ENCODE data around the gene CLCN5. TPM values are rescaled to one million over a fixed set of nuclear protein-coding genes. Genes with fewer than 3 reads are reported as not detected.

The CLCN5 gene
- total RNA-seq, 1 donor from 2014 or later: 24.8 TPM

DNA sequence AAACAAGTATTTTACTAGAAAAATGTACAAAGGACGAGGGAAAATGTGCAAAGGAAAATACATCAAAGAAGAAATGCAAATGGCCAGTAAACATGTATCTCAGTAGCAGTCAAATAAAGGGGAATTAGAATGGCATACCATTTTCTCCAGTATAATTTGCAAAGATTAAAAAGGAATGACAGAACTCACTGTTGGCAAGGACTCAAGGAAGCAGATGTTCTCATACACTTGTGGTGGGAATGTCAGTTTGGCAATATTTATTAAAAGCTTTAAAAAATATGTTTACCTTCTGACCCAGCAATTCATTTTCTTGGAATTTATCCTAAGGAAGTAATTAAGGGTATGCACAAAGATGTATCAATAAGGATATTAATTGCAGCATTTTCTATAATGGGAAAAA is 7.6 kb downstream of the CLCN5 start:
- ATAC-seq (no peak), DNase-seq (ENCODE audit: low spot score) (no peak)

DNA sequence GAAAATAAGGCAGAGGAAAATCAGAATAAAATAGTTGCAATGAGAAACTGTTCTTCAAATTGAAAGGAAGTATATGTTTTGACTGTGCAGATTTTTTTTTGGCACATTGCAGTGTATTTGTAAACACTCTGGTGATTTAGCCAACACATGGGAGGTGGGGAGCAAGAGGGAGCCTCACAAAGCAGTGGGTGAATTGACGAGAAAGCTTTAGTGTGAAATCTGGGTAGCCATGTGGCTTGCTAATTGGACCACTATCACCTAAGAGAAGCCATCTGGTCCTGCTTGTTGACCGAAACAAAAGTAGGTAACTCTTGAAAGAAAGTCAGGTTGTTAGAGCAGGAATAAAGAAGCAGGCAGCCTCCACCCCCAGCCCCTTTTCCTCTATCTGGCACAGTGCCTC is 10.4 kb downstream of the CLCN5 start:
- no peak for DNase-seq (ENCODE audit: low spot score)
- ATAC-seq: no peak

DNA sequence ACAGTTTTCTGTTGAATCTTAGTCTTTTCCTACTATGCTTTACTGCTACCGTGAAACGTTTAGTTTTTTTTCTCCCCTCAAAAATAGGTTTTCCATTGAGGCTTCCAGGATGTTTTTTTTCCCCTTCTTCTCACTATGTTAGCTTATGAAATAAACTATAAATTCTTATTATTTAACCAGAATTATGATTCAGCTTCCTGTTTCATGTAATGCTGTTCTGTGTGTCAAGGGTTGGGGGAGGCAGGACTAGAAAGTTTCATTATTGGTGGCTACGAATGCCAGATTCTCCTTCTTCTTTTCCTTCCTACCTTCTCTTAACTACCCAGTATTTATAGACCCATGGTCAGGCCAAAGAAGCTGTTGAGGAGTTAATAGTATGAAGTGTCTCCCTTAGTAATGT is 11.8 kb downstream of the CLCN5 start:
- DNase-seq (ENCODE audit: low spot score) (no peak), ATAC-seq (no peak)

DNA sequence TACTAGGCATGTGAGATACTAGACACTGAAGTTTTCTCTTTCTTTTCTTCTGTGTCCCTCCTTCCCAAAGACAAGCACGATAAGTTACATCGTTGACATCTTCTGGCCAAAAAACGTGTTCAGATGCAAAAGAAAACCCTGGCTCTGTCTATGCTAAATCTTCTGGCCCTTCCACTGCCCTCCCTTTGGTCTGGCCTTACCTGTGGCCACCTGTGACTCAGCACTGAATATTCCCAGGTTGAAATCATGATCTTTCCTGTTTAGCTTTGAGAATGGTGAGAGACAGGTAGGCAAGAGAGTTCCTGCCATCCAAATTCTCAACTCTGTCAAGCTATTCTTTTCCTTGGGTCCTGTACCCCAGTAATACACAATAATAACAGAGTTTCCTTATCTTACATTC is 12.3 kb downstream of the CLCN5 start:
- ATAC-seq: no peak
- no peak for DNase-seq (ENCODE audit: low spot score)

DNA sequence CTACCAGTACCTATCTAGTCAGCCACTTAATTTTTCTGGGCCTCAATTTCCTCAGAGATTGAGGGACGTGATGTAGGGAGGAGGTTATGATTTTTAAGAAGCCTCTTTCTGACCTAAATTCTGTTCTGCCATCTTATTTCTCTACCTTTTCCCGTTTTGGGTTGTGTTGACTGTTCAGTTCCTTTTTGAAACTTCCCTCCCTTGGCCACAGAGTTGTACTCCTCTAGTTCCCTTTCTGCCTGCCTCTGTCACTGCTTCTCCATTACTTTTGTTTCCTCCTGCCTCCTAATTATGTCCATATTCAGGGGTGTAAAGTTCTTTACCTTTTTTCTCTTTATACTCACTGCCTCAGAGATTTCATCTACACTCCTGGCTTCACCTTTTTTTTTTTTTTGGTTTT is 25.4 kb downstream of the CLCN5 start:
- ATAC-seq (no peak), DNase-seq (ENCODE audit: low spot score) (no peak)

DNA sequence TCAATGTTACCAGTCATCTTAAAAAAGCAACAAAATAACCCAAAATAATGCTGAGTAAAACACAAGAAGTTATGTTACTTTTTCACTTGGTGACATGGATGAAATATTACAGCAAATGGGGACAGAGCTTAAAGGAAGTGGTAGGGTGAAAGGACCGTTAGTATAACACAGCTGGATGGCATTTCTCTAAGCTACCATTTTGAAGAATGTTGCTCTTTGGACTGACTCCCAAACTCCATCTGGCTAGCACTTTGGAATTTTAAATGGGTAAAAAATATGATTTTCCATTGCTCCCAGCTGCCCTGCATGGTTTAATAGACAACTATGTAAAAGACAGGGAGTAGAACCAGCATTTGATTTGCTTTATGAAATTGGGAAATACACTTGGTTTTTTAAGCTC is 27.6 kb downstream of the CLCN5 start:
- DNase-seq (ENCODE audit: low spot score) (no peak), ATAC-seq (no peak)

DNA sequence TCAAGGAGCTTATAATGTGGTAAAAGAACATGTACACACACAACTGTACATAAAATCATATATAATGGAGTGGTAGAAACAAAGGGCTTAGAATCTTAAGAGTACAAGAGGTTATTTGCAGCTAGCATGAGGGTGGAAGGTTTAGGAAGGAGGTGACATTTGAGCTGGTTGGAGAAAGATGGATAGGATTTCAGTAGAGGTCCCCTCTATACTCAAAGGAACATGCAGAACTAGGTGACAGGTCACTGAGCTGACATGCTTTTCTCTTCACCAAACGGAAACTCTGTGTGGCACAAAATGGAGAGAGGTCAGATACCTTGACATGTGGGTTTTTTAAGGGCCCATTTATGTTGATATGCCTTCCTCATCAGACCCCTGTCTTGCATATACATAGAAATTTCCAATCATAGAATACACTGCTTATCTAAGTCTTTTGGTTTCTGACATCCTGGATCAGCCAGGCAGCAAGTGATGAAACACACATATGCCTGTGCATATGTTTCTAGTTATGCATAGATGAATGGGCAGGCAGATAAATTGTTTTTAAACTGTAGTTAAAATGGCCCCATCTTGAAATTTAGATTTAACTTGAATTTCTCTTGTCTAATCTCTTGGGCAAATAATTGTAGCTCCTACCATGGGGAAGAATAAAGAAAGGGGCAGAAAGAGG is 29.3 kb downstream of the CLCN5 start:
- DNase-seq (ENCODE audit: low spot score): no peak
- ATAC-seq: no peak

DNA sequence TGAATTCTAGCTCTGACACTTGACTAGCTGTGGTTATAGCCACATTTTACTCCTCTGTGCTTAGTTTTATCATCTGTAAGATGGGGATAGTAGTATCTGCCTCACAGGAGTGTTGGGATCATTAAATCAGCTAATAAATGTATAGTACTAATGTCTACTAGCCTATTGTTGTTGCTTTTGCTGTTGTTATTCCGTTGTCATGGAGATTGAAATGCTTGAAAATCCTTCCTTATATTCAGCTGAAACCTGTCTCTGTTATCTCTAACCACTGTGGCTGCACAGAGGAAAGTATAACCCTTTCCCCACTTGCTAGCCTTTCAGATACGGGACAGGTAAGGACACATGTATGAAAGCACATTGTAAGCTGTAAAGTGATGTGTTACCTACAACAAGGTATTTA is 33.9 kb downstream of the CLCN5 start:
- no peak for DNase-seq (ENCODE audit: low spot score)
- ATAC-seq: no peak

DNA sequence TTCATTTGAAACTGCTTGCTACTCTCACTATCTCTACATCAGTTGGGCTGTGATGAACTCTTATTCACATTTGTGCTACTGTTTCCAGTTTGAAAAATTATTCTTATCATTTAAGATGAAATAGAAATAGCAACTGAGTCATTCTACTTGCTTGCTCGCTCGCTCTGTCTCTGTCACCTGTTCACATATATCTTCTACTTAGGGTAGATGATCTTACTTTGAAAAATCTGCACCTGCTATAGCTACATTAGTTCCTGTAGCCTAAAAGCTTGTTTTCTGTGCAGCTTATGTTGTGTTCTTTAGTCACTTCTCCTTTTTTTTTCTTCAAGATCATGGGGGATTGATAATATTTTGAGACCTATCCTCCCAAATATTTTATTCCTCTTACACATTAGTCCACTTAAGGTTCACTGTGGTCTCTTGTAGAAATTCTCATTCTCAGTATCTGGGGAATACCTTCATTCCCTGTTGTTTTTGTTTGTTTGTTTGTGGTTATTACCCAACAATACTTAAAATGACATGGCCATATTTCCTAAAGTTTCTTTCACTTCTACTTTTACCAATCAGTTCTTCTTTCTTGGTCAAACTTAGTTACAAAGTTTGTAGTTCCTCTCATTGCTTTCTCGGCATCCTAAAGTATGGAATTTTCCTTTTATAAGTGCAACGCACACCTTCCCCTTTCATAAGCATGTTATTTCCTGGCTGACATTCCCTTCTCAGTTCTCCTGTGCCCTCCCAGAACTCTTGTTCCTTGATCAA is 36.5 kb downstream of the CLCN5 start:
- no peak for DNase-seq (ENCODE audit: low spot score)
- ATAC-seq: no peak

DNA sequence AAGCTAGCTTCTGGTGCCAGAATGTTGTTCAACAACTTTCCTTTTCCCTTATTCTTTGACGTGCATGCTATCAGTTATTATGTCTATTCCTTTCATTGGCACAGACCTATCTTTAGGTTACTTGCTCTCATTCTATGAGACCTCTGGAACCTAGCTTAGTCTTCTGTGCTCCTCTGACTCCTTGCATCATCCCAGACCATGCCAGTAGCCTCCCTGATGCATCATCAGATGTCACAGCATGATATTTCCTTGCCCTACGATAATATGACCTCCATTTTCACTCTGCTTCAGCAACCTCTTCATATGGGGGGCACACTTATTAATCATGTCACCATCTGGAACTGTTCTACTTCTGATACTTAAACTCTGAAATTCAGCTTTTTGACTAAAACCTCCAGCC is 37.2 kb downstream of the CLCN5 start:
- DNase-seq (ENCODE audit: low spot score): no peak
- no peak for ATAC-seq

DNA sequence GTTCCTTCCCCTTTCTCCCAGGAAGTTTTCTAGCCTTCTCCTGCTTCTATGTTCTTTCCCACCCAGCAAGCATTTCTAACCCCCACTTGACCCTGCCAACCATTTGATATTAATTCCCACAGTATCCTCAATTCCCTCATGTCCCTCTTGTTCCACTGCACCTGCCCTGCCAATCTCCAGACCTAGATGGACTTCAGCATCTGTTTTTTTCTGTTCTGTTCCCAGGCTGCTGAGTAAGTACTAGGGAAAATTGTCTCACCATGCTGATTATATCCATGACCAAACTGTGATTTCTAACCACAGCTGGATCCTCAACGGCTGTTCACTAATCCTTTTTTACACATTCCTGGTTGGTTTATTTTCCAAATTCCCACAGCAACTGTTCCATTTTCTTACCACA is 37.7 kb downstream of the CLCN5 start:
- DNase-seq (ENCODE audit: low spot score): no peak

DNA sequence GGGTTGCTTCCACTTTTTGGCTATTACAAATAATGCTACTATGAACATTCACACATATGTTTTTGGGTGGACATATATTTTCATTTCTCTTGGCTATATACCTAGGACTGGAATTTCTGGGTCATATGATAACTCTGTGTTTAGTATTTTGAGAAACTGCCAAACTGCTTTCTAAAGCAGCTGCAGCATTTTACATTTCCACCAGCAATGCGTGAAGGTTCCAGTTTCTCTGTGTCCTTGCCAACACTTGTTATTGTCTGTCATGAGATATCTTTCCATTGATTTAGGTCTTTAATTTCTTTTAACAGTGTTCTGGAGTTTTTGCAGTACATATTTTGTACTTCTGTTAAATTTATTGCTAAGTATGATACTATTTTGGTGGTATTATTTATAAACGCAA is 48.3 kb downstream of the CLCN5 start:
- DNase-seq (ENCODE audit: low spot score) (no peak), ATAC-seq (no peak)

More for the DNA sequence above, 37.7 kb downstream of the CLCN5 start:
- ATAC-seq: no peak

DNA sequence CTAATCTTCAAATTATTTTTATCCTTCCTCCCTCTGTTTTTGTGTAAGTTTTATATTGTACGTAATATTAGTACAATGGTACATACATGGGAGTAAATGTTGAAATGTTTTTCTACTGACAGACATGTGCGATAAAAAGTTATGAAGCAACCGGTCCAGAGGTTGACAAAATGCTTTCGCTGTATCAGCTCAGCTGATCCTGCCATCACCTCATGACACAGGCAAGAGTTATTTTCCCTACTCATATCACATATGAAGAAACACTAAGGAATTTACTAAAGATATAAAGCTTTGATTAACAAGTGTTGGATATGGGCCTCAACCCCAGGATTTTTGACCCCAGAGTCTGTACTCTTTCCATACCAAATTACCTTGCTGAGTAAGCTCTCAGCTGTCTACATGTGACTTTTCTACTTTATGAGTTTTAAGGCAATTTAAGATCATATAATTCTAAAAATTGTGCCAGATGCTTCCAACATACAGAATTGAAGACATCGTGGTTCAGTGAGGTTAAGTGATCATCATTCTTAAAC is 50.0 kb downstream of the CLCN5 start:
- no peak for ATAC-seq
- no peak for DNase-seq (ENCODE audit: low spot score)

DNA sequence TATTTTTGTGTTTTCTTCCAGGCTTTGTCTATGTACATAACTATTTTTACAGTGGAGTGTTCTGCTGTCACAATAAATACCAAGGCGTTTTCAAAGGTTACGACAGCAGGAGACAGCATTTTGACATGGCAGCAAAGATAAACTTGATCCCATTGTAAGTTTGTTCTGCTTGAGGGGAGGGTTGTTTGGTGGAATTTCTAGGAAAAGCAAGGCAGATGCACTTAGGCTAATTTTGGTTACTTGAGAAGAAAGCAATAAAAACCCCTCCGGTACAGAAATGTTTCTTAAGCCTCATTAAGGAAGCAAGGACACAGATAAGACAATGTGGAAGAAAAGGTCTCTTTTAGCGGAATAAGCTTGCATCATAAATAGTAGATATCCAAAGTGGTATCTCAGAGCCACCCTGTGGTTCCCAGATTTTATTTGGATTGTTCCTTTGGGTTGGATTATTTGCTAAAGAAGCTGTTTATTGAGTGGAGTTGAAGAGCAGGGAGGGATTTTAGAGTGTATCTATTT is 54.3 kb downstream of the CLCN5 start:
- ATAC-seq (no peak), DNase-seq (ENCODE audit: low spot score) (no peak)

DNA sequence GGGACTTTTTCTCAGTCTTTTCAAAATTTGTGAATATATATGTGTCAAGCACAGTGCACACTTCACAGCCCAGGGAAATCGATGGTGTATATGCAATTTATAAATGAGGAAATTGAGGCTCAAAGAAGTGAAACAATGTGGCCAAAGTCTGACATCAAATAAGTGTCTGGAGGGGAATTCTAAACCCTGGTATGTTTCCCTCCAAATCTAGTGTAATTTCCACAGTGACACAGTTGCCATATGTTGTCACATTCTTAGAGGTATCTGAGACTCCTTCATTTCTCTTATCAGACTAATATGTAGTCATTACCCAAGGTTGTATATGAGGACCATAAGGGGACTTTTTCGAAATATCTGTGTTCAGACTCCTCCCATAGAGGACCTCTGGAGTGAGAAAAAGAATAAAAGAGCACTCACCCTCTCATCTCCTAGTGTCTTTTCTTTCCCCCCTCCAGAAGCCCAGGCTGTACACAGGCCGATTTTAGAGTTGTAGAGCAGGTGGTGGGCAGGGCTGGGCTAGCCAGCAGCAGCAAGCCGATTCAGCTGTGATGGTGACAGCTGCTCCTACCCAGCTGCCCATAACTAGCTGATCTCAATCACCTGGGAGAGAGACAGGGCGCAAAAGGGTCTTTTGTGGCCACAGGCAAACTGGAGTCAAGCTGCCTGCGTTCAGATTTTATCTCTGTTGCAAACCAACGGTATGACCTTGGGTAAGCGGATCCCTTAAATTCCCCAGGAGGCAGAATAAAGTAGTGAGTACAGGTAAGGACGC is 55.1 kb downstream of the CLCN5 start:
- ATAC-seq: no peak
- no peak for DNase-seq (ENCODE audit: low spot score)

DNA sequence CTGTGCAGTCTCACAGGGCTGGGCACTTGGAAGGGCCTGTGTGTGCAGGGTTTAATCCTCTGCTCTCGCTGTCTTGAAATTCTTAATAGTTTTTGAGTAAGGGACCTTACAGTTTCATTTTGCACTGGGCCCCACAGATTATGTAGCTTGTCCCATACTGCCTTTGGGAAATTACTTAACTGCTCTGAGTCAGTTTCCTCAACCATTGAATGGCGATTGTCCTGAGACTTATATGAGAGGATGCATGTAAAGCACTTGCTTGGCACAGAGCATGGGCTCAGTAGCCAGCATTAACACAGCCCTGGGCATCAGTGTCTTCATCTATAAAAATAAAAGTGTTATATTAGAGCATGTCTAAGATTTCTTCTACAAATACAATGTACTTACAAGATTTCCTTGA is 55.8 kb downstream of the CLCN5 start:
- DNase-seq (ENCODE audit: low spot score) (no peak), ATAC-seq (no peak)

DNA sequence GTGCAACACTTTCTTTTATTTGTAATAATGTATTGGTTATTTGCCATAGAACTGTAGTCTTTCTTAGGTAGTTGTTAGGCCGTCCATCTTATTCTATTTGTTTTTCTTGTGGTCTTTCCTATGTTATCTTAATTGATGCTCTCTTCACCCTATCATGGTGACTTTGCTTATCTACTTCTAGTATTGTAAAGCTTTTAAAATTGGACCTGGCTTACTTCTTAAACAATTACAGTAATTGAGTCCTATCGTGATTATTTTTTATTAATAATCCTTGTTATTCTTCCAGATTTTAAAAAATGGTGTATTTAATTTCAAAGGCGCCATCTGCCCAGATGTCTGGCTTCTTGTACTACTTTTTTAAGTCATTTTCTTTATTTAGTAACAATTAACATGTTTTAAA is 63.7 kb downstream of the CLCN5 start:
- ATAC-seq (no peak), DNase-seq (ENCODE audit: low spot score) (no peak)

DNA sequence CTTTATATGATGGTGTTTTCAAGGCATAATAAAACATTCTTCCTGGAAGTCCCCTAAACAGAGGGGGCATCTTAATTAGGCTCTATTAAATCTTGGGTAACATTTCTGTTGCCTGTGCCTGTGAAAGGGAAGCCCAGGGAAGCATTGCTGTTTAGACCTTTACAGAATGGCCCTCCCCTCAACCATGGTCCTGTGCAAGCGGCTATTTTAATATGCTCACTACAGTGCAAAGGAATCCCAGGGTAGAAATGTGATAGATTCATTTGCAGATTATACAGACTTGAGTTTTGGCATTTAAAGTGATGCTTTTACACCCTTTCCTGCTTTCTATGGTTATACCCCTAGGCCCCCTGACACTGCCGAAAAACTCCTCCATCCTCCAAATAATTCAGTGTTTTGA is 65.3 kb downstream of the CLCN5 start:
- DNase-seq (ENCODE audit: low spot score) (no peak), ATAC-seq (no peak)

DNA sequence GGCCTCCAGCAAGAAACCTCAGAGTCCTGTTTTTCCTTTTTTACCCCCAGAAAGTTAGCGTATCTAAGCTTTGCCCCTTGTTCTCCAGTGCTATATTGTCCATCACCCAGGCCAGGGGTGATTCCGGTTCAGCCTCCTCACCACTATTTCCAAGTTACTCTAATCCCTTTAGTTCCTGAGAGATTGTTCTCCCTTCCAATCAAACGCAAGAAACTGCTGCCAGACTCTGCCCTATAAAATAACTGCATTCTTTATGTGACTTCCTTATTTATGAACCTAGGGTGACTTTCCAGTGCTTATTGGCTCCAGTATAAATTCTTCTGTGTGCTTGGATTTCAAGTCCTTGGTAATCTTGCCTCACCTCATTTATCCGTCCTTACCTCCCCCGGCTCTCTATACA is 65.7 kb downstream of the CLCN5 start:
- no peak for ATAC-seq
- DNase-seq (ENCODE audit: low spot score): no peak

DNA sequence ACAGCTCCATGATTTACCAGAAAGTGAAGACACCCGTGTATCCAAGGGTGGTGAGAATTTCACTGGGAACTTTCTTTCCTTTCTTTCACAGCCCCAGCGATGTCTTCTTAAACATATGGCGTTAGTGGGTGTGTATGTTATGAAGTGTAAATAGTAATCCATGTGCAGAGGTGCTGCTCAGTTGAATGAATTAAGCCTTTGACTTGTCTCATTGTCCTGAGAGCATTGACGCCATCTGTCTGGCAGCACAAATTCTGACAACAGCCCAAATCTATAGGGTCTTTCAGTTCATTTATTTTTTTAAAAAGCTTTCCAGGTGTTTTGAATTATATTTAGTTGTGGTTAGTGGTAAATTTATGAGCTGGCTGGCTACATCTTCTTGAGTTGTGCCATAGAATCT is 69.4 kb downstream of the CLCN5 start:
- DNase-seq (ENCODE audit: low spot score) (no peak), ATAC-seq (no peak)

DNA sequence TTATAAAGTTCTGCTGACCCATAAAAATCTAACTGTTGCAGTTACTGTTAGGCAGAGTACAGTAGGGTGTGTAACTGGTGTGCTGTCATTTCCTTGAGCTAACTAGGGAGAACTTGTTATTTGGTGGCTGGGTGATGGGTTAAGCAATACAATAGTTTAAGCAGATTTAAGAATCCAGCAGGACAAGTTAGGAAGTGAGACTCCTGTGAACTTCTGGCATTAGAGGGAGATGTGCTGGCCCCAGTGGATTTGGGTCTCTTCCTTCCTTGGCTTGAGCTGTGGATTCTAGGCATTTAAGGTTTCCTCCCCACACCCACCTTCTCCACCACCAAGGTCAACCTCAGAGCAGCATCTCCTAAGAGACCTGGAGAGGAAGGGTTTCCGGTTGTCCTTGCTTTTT is 70.5 kb downstream of the CLCN5 start:
- no peak for ATAC-seq

DNA sequence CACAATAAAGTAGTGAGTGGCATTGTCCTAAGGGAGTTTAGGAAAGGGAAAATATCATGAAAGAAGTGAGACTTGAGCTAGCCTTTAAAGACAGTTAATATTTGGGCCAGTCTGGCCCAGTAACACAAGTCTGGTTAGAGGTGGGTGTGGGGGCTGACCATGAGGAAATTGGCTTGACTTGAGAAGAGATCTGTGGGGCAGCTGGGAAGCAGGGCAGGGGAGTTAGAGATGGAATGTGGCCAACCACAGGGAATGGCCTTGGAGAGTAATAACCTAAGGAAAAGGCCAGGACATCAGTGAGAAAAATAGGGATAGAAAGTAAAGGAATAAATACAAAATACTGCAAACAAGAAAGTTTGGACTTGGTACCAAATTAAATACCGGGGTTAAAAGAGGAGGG is 71.3 kb downstream of the CLCN5 start:
- ATAC-seq: no peak
- DNase-seq (ENCODE audit: low spot score): no peak

More for the DNA sequence above, 70.5 kb downstream of the CLCN5 start:
- no peak for DNase-seq (ENCODE audit: low spot score)
